Activated CD8-positive, alpha-beta memory T cell treated with anti-CD3 and anti-CD28 coated beads for 36 hours (primary cell): Measurements from ENCODE around the gene CDC42EP5. TPM values are rescaled to one million over a fixed set of nuclear protein-coding genes. Genes with fewer than 3 reads are reported as not detected.

Source experiments
- CTCF ChIA-PET: fragments of 350-600 bp; sonication (Branson Sonifier 250); formaldehyde crosslinking; loops from one replicate; lab custom pipeline; 2021; ENCODE audit warnings: antibody characterized with exemption; lab: Charles Lee
- POLR2A ChIA-PET: fragments of 350-600 bp; sonication (Branson Sonifier 250); formaldehyde crosslinking; loops from one replicate; lab custom pipeline; 2021; ENCODE audit warnings: antibody characterized with exemption; lab: Charles Lee
- total RNA-seq, 2 experiments: library from RNA; stranded (reverse); gene quantifications; one replicate each; pipeline ENCODE4 v1.2.3, GENCODE V29; 2021

The CDC42EP5 gene
- total RNA-seq, 2 experiments from 2014 or later: 0.51 to 1.2 TPM

DNA sequence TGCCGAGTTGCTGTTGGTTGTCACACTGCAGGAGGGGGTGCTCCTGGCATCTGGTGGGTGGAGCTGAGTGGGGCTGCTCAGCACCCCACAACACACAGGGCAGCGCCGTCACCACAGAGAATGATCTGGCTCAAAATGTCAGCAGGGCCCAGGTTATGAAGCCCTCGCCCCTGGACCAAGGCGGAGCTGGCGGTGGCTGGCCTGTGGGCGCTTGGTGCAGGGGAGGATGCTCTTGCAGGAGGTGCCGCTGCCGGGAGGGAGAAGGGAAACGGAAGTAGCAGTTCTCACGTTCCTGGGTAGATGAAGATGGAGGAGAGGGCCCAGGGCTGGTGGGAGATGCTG lies 38.3 kb downstream of the CDC42EP5 start:
- ChIA-PET CTCF (no interaction called here), POLR2A (no interaction called here)

DNA sequence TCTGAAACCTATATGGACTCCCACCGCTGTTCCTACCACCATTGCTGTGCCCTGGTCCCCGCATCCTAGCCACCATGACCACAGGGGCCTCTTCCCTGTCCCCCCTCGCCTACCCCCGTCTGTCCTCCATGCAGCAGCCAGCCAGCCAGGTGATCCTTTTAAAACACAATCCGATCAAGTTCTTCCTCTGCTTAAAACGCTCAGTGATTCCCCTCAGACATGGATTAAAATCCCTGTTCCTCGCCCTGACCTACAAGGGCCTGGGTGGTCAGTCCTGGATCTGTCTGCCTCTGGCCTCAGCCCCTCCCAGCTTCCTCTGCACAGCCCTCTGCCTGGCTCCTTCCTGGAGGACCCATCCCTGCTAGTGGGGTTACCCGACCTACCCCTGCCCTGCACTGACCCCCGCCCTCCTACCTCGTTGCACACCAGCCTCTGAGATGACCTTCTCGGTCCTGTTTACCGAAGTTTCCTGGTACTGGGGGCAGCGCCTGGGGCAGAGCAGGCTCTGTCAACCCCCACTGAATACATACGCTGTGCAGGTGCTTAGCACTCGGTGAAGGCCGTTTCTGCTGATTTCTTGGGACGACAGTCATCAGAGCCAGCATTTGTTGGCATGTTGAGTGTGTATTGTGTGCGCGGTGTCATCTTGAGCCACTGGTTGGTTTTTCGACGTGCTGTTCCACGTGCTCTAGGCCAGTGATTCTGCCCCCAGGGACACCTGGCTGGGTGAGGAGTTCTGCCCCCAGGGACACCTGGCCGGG lies 38.8 kb downstream of the CDC42EP5 start:
- POLR2A ChIA-PET: interaction anchor here (1.3 kb wide), 1 partner anchor 18 kb away, joined by 4 read pairs; no protein-coding TSS in a partner anchor

DNA sequence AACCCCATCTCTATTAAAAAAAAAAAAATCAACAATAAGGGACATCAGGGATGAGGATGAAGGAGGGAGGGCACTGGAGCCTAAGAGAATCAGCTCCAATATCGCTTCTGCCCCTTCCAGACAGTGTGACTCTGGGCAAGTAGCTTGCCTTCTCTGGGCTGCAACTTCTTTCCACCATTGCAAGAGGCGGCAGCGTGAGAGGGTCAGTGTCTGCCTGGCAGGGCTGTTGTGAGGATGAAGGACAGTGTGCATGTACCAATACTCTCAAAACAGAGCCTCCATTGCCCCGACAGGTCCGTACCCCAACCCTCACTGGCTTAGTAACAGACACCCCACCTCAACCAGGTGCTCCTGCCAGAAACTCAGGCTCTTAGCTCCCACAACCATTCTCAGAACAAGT lies 39.4 kb downstream of the CDC42EP5 start:
- CTCF ChIA-PET: interaction anchor here (0.6 to 0.8 kb wide), 3 partner anchors 11 to 46 kb away, joined by 3 to 5 read pairs (median 4); no protein-coding TSS in a partner anchor
- POLR2A ChIA-PET: interaction anchor here (1.3 kb wide), 1 partner anchor 18 kb away, joined by 4 read pairs; no protein-coding TSS in a partner anchor

More for the DNA sequence above, 38.8 kb downstream of the CDC42EP5 start:
- CTCF ChIA-PET: interaction anchor here (0.6 to 0.8 kb wide), 3 partner anchors 12 to 45 kb away, joined by 3 to 5 read pairs (median 4); no protein-coding TSS in a partner anchor

DNA sequence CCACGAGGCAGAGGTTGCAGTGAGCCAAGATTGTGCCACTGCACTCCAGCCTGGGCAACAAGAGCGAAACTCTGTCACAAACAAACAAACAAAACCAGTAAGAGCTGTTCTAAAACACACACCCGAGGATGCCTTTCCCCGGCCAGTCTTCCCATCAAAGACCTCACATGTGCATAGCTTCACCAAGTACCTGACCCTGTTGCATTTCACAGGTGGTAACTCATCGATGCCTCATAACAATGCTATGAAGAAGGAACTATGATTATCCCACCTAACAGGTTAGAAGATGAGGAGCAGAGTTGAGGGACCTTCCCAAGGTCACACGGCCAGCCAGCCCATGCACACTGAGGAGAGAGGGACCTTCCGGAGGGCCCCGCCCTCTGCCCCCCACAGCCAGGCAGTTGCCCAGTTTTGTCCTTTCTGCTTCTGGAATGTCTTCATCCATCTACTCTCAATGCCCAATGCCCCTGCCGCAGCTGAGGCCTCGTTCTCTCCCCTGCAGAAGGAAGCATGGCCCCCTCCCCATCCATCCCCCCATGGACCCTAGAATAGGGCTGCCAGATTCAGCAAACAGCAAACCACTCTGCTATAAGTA lies 40.9 kb downstream of the CDC42EP5 start:
- CTCF ChIA-PET: interaction anchor here (0.6 to 1.2 kb wide), 2 partner anchors 10 to 111 kb away, joined by 3 to 5 read pairs; no protein-coding TSS in a partner anchor
- POLR2A ChIA-PET: interaction anchor here (0.9 kb wide), 1 partner anchor 17 kb away, joined by 4 read pairs; the partner anchor contains the start of gene LENG8

DNA sequence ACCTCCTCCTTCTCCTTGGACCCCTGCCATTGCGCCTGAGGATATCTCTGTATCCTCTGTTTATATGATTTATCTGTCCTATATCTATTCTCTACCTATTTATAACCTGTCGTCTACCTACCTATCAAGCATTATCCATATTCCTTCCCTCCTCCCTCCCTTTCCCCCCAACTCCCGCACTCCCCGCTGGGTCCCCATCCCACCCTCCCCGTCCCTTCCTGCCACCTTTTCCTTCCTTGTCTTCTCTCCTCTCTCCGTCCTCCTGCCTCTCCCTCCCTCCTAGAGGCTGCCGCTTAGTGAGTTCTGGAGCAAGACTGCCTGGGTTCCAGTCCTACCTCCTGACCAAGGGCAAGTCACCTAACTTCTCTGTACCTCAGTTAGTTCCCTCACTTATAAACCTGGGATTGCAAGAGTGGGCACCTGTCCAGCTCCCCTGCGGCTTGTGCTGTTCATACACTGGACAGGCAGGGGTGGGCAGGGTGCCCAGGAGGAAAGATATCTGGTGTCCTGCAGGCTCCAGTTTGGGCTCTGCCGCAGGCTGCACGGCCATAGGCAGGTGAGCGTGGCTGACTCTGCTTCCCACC lies 41.7 kb downstream of the CDC42EP5 start:
- POLR2A ChIA-PET: no interaction called here
- CTCF ChIA-PET: interaction anchor here (0.6 kb wide), 1 partner anchor 110 kb away, joined by 5 read pairs; no protein-coding TSS in a partner anchor

DNA sequence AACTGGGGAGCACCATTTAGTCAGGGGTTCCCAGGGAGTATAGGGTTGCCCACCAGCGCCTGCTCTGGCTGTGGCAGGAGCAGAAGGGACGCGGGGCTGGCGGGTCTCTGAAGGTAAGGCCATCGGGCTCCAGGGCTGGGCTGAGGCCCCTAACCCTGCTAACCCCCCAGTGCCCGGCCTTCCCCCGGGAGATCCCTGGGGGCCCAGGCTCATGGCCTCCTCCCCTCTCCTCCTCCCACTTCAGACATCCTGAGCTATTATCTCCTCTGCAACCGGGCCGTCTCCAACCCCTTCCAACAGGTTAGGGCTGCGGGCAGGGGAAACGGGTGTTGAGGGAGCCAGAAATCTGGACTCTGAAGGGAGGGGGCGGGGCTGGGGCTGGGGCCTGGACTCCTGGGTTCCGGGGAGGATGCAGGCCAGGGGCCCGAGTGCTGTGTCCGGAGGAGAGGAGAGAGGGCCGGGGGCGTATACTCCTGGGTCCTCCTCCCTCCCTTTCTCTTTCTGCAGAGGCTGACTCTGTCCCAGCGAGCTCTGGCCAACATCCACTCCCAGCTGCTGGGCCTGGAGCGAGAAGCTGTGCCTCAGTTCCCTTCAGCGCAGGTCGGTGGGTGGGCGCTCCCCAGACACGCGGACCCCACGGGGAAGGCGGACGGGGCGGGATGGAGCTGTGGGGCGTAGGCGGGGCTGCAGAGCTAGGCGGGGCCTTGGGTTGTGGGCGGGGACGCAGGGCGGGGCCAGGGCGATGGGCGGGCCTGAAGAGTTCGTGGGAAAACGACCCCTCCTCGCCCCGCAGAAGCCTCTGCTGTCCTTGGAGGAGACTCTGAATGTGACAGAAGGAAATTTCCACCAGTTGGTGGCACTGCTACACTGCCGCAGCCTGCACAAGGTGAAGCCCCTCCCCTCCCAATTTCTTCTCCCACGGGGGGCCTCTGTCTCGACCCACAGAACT lies 42.5 kb downstream of the CDC42EP5 start:
- ChIA-PET CTCF (no interaction called here), POLR2A (no interaction called here)

DNA sequence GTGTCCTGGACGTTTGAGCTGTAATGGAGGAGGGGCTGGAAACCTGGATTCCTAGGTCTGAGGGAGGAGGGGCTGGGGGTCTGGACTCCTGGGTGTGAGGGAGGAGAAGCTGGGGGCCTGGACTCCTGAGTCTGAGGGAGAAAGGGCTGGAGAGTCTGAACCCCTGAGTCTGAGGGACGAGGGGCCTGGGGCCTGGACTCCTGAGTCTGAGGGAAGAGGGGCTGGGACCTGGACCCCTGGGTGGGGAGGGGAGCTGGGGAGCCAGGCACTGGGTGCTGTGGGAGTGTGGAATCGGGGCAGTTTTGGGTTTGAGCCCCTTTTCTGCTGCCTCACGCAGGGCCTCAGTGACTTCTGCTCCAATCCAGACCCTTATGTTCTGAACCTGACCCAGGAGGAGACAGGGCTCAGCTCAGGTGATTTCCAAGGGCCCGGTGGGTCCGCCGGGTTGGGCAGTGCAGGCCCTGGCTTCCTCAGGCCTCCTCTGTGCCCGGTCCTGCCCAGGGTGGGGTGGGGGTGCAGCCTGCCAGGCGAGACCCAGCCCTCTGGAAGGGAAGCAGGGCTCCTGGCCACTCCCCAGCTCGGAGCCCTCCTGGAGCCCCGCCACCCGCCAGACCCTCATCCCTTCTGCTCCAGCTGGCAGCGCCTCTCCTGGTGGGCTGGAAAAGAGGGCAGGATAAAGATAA lies 43.4 kb downstream of the CDC42EP5 start:
- CTCF ChIA-PET: no interaction called here
- POLR2A ChIA-PET: no interaction called here

DNA sequence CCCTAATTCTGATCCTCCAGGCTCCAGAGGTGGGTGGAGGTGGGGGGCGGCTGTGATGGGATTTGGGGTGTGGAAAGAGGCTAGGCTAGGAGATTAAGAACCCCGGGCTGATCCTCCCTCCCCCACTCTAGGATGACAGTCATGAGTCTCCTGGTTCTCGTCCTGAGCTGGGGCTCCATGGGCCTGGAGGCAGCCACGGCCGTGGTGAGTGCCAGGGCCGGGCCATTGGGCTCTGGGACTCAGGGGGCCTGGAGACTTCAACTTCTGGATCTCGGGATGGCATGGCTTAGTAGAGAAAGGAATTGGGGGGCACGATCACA lies 44.0 kb downstream of the CDC42EP5 start:
- ChIA-PET POLR2A (no interaction called here), CTCF (interaction anchor here (1.0 kb wide), 1 partner anchor 9 kb away, joined by 3 read pairs; no protein-coding TSS in a partner anchor)

DNA sequence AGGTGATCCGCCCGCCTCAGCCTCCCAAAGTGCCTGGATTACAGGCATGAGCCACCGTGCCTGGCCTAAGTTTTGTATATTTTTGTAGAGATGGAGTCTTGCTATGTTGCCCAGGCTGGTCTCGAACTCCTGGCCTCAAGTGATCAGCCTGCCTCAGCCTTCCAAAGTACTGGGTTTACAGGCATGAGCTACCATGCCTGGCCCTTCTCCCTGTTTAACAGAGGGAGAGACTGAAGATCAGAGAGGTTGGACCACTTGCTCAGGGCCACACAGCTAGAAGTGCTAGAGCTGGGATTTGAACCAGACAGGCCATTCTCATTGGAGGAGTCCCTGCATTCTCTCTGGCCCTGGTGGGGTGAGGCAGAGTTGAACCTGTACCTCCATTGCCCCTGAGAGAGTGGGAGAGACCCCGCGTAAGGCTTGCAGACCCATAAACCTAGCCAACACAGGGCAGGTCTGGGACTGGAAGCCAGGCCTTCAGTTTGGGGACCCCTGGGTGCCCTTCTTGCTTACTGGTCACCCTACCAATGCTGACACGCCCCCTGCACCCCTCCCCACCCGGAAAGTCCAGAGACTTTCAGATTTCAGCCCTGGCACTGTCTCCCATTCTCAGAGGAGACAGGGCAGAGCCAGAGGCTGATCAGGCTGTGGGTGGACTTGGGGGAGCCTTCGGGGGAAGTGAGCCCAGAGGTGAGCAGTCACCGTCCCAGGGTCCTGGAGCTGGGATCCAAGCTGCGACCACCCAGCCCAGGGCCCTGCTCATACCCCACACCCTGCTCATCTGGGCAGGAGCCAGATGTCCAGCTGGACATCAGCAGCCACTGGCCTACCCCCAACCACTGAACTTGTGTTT lies 44.5 kb downstream of the CDC42EP5 start:
- ChIA-PET POLR2A (interaction anchor here (1.1 kb wide), 1 partner anchor 11 kb away, joined by 3 read pairs; no protein-coding TSS in a partner anchor), CTCF (interaction anchor here (1.0 kb wide), 1 partner anchor 9 kb away, joined by 3 read pairs; no protein-coding TSS in a partner anchor)

DNA sequence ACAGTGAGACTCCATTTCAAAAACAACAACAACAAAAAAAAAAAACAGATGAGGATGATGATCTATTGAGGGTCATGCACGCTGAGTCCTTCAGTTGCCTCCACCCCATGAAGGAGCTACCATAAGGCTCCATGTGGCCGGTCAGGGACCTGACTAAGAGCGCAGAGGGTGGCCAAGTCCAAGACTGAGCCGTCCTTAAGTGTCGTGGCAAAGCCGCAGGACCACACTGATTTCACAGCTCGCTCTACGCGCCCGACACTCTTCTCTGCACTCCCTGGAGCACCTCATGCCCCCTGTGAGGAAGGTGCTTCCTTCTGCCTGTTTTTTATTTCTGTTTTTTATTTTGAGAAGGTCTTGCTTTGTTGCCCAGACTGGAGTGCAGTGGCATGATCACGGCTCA lies 45.5 kb downstream of the CDC42EP5 start:
- ChIA-PET CTCF (no interaction called here), POLR2A (interaction anchor here (0.6 to 1.1 kb wide), 2 partner anchors 11 to 12 kb away, joined by 3 to 5 read pairs; no protein-coding TSS in a partner anchor)

DNA sequence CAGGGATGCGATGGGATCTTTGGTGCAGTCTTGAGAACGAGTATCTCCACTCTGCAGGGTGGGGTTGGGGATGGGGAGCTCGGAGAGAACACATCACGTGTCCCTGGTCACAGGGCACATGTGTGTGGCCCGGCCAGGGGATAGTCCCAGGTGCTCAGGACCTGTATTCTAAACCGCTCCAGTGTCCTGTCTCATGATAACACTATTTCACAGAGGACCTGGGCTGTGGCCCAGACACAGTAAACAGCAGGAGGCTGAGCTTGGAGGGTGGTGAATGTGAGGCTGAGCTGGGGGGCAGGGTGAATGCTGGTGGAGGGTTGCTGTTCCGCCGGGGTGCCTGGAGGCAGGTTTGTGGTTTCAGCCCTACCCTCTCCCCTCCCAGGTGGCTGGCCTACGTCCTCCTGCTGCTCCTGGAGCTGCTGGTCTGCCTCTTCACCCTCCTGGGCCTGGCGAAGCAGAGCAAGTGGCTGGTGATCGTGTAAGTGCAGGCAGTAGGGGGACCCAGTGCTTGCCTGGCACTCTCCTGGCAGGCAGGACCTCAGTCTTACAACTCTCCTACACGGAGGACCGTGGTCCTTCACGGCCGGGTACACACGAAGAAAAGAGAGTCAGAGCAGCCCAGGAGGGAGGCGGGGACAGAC lies 46.7 kb downstream of the CDC42EP5 start:
- CTCF ChIA-PET: no interaction called here
- POLR2A ChIA-PET: no interaction called here

DNA sequence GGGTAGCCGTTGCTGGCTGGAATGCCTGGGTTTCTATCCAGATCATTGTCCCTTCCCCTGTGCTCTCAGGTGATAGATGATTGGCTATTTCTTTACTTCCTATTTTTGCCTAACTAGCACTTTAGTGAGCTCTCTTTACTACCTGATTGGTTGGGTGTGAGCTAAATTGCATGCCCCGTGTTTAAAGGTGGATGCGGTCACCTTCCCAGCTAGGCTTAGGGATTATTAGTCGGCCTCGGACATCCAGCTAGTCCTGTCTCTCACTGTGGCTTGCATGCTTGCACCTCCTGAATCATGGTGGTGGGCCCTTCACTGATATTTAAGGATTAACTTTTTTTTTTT lies 47.7 kb downstream of the CDC42EP5 start:
- CTCF ChIA-PET: interaction anchor here (2.1 kb wide), 1 partner anchor 13 kb away, joined by 5 read pairs; no protein-coding TSS in a partner anchor
- POLR2A ChIA-PET: no interaction called here

DNA sequence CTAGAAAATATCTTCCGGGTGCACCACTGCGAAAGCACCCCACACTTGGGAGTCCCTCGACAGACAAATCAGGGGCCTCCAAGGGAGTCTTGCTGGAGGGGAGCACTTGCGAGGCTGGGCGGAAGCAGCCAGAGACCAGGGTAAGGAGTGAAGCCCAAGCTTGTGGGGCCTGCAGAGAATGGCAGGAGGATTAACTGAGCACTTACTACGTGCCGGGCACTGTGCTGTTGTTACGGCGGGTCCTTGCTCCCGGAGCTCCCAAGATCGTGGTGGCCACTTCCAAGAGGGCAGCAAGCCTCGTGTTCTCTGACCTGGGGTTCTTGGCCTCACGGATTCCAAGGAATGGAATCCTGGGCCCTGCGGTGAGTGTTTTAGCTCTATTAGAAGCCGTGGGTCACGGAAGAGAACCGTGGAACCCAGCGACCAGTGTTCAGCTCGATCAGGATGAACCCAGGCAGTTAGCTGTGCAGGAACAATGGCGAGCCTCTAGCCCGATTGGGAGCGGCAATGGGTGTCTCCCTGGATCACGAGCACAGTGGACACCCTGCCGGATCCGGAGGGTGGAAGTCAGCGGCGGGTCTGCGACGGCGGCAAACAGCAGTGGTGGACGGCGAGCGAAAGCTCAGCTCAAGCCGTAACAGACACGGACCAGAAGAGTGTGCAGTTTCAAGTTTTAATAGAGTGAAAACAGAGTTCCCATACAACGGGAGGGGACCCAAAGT lies 48.3 kb downstream of the CDC42EP5 start:
- POLR2A ChIA-PET: no interaction called here
- CTCF ChIA-PET: interaction anchor here (2.1 kb wide), 1 partner anchor 14 kb away, joined by 5 read pairs; no protein-coding TSS in a partner anchor

DNA sequence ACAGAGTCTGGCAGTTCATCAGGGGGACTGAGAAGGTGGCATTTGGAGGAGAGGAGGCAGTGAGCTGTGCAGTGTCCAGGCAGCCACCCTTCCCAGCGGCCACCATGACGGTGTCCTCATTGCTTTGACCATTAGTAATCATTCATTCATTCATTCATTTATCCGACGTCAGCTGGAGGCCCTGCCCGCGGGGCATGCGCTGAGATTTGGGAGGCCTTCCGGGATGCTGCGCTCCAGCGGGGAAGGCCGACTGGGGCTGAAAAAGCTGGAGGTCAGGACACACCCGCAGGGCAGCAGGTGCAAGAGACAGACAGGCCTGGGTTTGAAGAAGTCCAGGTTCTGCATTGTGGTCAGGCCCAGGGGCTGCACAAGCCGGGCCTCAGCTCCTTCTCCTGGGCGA lies 48.9 kb downstream of the CDC42EP5 start:
- ChIA-PET POLR2A (no interaction called here), CTCF (interaction anchor here (1.0 to 2.1 kb wide), 2 partner anchors 14 to 16 kb away, joined by 3 to 5 read pairs; no protein-coding TSS in a partner anchor)

DNA sequence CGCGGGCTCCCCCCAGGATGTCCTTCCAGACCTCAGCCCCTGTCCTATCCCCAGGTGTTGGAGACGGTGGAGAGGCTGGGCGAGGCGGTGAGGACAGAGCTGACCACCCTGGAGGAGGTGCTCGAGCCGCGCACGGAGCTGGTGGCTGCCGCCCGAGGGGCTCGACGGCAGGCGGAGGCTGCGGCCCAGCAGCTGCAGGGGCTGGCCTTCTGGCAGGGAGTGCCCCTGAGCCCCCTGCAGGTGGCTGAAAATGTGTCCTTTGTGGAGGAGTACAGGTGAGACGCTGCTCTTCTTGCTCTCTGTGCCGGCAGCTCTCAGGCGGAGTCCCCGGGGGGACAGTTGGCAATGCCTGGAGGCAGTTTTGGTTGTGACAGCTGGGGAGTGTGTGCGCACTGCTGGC lies 51.0 kb downstream of the CDC42EP5 start:
- ChIA-PET CTCF (interaction anchor here (0.7 to 1.3 kb wide), 2 partner anchors 11 to 12 kb away, joined by 3 read pairs; no protein-coding TSS in a partner anchor), POLR2A (no interaction called here)

DNA sequence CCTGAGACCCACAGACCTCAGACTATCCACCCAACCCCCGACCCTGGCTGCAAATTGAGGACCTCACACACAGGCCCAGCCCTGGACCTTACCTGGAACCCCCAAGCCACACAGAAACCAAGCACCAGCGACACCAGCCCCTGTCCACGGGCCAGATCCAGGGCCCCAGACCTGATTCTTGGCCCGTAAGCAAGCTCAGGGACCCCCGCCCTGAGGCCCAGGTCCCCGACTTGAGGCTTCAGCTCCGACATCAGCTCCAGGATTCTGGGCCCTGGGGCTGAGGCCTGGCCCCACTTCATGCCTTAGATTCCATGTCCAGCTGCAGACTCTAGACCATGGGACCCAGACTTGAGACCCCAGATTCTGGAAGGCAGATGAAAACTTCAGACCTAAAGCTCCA lies 51.6 kb downstream of the CDC42EP5 start:
- ChIA-PET POLR2A (no interaction called here), CTCF (interaction anchor here (1.3 kb wide), 1 partner anchor 11 kb away, joined by 3 read pairs; no protein-coding TSS in a partner anchor)
